GM12892 (cell line): ENCODE measurements around the gene UNC80.

Experiments
- POLR2AphosphoS5 ChIP-seq: IDR thresholded peaks from 2 replicates; pipeline ENCODE4 v1.6.1; 2011; ENCODE audit warnings: low read depth, low read length, control low read depth
- TAF1 ChIP-seq: IDR thresholded peaks from 2 replicates; pipeline ENCODE4 v1.6.1; 2011; ENCODE audit warnings: low read depth, mild to moderate bottlenecking, control low read depth, low read length, borderline replicate concordance

GRCh38 chr2:209942426-209942825 is 170.8 kb downstream of the UNC80 start:
- TF ChIP-seq POLR2AphosphoS5 (no peak), TAF1 (no peak)
